HG03108 (cell line): ENCODE measurements around the gene ZNF254.
"Not testable (repeated sequence)": the region's sequence is repeated elsewhere in the genome, so short reads cannot be mapped to it uniquely, and the experiment has no call there.

ENCODE experiments used
- ATAC-seq: cut with Tn5 transposase; IDR thresholded peaks from one replicate; pipeline ENCODE4 v1.9.1; 2021; ENCODE audit warnings: moderate library complexity; ENCODE audit not compliant: unreplicated experiment

Gene ZNF254

GRCh38 chr19:24071078-24071477 lies 15.9 kb upstream of the ZNF254 start:
- no peak for ATAC-seq

DNA sequence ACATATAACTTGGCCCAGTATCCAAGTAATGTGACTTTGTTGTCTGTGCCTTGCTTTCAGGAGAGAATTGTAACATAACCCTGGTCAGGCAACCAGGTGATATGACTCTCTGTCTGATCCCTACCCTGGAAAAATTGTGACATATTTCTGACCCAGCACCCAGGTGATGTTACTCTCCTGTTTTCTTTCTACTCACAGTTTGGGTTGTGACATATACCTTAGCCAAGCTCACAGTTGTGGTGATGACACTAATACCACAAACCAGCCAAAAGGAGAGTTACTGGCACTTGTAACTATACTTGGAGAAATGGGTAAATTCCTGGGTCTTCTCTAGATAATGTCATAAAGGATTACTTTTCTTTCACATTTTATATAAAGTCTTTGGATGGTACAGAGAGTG lies 14.3 kb upstream of the ZNF254 start:
- ATAC-seq, result no peak

DNA sequence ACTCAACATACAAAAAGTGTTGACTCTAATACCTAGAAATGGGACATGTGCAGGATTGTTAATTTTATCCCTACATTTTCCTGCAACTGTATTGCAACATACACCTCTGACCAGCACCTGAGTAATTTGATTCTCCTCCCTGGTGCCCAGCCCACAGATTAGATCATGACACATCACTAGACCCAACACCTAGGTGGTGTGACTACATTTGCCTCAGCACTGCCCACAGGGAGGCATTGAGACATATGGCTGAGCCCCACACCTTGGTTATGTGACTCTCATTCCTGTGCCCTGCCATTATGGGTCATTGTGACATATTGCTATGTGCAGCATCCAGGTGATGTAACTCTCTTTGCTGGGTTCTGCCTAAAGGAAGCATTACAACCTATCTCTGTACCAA lies 13.2 kb upstream of the ZNF254 start:
- ATAC-seq, result no peak

- no peak for ATAC-seq
Observed at GRCh38 chr19:24074720-24075454, 12.1 kb upstream of the ZNF254 start.

DNA sequence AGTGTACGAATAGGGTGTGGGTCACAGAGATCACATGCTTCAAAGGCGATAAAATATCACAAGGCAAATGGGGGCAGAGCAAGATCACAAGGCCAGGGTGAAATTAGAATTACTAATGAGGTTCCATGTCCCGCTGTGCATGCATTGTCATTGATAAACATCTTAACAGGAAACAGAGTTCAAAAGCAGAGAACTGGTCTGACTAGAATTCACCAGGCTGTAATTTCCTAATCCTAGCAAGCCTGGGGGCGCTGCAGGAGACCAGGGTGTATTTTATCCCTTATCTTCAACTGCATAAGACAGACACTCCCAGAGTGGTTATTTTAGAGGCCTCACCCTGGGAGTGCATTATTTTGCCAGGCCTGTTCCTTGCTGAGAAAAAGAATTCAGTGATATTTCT lies 11.5 kb upstream of the ZNF254 start:
- not testable (repeated sequence) for ATAC-seq

DNA sequence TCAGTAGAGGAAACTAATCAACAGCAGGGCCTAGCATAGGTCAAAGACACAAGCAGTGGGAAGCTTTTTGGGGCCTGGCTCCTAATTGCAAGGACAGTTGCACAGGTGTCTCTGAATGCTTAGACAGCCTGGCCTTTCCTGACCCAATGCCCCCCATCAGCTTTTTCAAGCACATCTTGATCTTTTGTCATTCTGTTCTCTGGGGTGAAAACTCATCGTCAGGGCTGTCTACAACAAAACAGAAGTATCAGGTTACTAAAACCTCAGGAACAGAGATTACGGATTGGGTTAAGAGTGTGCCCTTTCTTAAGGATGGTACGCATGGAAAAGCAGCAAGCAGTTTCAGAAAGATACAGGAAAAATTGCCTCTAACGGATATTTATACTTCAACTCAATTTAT lies 8.3 kb upstream of the ZNF254 start:
- ATAC-seq, result no peak

GRCh38 chr19:24081056-24081455 lies 5.9 kb upstream of the ZNF254 start:
- ATAC-seq, result no peak

- no peak for ATAC-seq
Observed at GRCh38 chr19:24098359-24098758, 11.4 kb downstream of the ZNF254 start.

GRCh38 chr19:24099829-24100228 lies 12.8 kb downstream of the ZNF254 start:
- no peak for ATAC-seq

DNA sequence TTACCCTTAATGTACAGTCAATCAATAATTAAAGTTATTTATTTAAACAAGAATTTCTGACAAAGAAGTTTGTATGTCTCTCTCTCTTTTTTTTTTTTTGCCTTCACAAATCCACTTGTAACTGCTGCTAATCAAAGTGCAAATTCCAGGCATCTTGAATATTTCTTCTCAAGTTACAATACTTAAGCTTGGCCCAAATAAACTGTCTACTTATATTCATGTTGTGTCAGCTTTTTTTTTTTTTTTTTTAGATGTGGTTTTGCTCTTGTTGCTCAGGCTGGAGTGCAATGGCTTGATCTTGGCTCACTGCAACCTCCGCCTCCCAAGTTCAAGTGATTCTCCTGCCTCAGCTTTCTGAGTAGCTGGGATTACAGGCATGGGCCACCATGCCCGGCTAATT lies 13.6 kb downstream of the ZNF254 start:
- not testable (repeated sequence) for ATAC-seq

- ATAC-seq, result no peak
Observed at GRCh38 chr19:24101459-24102115, 14.6 kb downstream of the ZNF254 start.

- no peak for ATAC-seq
Observed at GRCh38 chr19:24127601-24128000, 40.6 kb downstream of the ZNF254 start.

DNA sequence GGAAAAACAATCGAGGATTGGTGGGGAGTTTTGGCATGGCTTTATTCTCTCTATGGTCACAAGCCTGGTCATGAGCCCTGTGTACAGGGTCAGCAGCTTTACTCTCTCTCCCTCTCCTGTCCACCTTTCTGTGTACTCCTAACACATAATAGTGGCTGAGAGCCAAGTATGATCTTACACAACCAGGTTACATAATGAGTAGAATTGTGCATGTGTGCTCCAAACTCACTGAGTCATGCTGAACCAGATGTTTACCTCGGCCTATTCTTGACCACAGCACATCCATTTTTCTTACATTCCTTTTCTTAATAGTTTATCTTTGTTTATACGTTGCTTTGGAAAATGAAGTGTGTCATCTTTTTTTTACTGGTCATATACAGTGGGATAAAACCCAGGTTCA lies 53.1 kb downstream of the ZNF254 start:
- ATAC-seq, result no peak

DNA sequence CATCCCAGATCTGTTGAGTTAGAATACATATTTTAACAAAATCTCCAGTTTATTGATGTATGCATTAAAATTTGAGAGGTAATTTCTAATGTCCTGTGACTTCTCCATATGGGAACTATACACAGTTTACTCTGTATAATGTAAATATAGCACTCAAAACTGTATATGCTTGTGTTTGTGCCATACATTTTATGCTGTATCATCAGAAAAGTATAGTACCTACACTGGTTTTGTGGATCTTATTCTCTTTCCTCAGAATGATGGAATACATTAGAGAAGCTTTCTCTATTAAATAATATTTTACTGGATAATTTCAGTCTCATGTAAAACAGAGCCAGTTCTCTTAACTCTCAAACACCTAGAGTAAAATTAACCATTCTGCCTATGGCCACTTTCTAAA lies 53.6 kb downstream of the ZNF254 start:
- no peak for ATAC-seq

DNA sequence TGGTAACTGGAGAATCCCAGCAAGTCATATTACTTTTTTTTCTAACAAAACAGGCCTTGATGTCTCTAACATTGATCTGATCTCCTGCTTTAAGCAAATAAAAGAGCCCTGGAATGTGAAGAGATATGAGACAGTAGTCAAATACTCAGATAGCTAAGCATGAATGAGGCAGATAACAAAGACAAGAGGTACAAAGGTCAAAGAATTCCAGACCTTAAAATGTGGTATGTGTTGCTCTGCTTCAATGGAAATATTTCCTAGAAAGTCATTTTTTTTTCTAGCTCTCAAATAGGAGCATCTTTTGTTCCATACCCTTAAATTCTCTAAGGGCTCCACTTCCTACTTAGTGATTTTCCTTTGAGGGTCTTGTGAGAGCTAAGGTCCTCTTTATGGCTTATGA lies 54.6 kb downstream of the ZNF254 start:
- ATAC-seq, result no peak

GRCh38 chr19:24142771-24143170 lies 55.8 kb downstream of the ZNF254 start:
- no peak for ATAC-seq

DNA sequence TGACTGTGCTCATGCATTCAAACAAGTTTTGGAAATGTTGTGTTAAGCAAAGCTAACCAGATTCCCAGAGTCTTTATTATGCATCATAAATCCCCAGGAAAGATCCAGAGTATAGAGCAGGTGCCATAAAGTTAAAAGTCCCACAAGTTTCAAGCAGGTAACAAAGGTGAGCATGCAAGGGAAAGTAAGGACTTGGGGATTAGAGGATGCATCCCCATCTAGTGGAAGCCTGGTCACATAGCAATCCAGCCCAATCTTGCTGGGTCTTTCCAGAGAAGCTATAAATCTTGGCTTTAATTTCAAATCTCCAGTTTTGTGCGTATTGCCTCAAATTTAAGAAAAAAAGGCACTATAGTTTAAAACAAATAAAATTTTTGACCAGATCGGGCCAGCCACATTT lies 72.7 kb downstream of the ZNF254 start:
- ATAC-seq, result no peak

DNA sequence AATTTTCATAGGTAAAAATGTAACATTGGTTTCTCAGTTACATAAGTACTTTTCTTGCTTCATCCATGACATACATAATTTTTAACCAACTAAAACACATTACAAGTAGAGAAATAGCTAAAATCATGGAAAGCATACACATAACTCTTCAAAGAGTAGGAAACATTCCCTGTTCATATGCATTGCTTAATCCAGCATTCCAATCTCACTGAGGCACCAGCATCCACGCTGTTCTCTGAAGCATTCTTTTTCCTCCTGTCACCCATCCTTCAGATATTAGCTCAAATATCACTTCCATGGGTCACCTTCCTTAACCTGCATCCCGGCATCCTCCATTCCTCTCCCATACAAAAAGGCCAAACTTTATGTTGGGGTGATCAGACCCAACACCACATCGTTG lies 79.1 kb downstream of the ZNF254 start:
- no peak for ATAC-seq

- ATAC-seq, result no peak
Observed at GRCh38 chr19:24173882-24174281, 86.9 kb downstream of the ZNF254 start.

DNA sequence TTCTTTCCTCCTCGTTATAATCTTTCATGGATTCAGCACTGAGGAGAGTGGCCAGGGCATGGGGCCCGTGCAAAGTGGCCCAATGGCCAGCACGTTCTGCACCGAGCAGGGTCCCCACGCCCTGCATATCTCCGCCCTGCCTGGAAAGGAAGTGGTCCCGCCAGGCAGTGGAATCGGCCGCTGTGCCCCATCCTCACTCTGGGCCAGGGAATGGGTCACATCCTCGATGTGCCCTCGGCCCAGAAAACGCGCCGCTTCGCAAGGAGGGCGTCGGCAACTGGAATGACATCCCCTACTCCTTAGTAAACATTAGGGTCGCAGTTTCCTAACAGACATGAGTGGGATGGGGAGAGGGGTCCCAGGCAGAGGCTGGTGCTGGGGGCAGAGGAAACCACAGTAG lies 90.7 kb downstream of the ZNF254 start:
- no peak for ATAC-seq

- ATAC-seq, result no peak
Observed at GRCh38 chr19:24178207-24178606, 91.2 kb downstream of the ZNF254 start.
